HG02571 (cell line): ENCODE data around the gene SLC22A5.
"Not testable (repeated sequence)": the region's sequence is repeated elsewhere in the genome, so short reads cannot be mapped to it uniquely, and the experiment has no call there.

Source experiments
- ATAC-seq: cut with Tn5 transposase; IDR thresholded peaks from one replicate; pipeline ENCODE4 v1.9.1; 2021; ENCODE audit warnings: mild to moderate bottlenecking, moderate library complexity; ENCODE audit not compliant: unreplicated experiment

Gene SLC22A5

DNA sequence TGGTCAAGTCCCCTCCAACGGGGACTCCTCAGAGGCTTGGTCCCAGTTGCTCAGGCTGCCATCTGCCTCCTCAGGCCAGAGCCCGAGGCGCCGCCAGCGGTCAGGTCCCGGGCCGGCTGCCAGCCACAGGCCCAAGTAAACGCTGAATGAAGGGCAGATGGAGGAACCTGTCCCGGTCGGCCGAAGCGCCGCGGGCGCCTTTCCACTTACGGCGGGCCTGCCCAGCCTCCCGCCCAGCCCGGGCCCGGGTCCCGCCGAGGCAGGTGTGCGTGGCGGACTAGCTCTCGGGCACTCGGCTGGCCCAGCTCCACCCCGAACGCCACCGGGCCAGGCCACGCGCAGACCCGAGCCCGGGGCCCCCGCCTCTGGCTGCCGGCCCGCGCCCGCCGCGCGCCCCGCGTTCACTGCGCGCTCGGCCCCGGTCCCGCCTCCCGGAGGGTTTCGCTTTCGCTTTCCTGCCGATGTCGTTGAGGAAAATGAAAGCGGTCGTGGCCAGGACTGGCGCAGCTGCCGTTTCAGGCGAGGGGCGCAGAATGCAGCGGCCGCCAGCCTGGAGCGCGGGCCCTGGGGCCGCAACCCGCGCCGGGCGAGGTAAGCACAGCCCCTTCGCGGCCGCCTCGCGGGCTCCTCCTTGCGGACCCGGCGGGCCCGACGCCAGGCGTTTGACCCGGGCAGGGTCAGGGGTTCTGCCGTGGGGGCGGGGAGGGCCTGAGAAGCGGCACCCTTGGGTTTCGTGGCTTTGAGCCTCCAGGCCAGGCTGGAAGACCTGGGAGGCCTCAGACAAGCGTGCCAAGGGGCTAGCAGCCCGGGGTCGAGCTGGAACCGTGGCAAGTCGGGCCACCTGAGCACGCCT is 41.2 kb downstream of the SLC22A5 start:
- ATAC-seq: peak; percentile 61

DNA sequence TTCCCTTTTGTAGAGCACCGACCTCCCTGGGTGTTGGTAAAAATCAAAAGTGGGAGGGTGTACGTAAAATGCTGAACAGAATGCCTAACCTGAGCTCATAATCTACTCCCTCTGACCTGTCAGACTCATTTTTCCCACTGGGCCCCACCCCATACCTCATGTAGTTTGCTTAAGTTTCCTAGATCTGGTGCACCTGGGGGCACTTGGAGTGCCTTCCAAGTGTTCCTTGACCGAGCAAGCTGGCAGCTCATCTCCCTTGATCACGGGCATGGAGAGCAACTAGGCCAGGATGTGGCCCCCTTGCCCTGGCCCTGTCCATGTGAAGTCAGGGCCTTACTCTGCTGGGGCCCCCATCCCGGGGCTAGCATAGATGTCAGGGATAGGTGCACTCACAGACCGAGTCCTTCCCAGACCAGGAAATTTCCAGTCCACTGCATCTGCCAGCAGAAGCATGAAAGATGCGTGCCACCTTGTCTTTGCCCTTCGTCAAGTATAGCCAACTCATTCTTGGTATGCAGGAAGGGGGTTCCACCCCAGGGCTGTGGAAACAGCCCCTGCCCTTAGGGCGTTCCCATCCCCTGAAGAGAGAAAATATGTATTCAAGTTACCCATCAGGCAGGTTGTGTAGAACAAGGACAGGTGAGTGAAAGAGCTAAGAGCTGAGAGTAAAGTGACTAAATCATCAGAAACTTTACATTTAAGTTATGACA is 41.9 kb downstream of the SLC22A5 start:
- ATAC-seq: no peak

DNA sequence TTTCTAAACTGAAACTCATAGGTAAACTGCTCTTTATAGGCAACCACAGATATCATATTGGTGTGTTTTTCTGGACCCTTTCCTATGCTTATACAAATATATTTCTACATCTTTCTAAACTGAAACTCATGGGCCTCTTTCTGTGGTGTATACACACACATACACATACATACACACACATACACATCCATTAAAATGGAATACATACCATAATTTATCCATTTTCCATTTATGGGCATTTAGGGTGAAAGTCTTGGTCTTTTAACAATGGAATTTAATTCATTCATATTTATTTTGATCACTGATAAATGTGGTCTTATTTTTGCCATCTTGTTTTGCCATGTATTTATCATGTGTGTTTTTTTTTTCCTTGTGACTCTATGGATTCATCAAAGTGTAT is 44.1 kb downstream of the SLC22A5 start:
- ATAC-seq: no peak

DNA sequence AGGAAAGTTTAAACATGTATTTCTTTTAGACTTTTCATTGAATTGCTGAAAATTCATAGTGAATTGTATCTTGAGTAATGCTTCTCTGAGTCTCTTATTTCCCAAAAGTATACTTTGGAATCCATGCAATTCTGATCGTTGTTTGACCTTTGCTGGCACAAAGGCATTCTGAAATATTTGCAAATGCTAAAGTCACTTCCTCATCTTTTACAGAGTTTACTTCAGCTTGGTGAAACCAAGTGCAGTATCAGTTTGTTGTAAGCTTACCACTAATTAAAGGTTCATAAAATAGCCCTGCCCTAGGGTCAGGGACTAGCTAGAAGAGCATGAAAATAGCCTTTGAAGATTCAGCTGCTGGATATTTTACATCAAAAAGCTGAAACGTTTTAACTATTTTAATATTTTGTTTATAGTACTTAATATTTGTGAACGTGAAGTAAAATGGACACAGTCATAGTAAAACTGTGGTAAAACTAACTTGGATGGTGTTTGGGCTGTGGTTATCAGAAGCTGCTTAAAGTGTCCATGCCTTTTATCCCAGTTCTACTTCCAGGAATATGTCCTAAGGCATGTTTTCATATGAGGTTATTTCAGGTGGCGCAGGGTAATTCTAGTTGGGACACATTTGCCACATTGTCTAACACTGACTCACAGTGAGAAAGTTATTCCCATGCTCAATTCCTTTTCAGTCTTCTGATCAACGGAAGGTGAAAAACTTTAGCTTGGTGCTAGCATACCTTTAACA is 45.3 kb downstream of the SLC22A5 start:
- ATAC-seq: no peak

DNA sequence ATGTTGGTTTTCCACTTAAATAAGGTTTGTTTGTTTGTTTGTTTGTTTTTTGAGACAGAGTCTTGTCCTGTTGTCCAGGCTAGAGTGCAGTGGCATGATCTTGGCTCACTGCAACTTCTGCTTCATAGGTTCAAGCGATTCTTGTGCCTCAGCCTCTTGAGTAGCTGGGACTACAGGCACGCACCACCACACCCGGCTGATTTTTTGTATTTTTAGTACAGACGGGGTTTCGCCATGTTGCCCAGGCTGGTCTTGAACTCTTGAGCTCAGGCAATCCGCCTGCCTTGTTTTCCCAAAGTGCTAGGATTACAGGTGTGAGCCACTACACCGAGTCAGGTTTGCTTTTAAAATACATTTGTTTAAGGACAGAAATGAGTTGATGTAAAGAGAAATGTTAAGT is 46.0 kb downstream of the SLC22A5 start:
- not testable (repeated sequence) for ATAC-seq

DNA sequence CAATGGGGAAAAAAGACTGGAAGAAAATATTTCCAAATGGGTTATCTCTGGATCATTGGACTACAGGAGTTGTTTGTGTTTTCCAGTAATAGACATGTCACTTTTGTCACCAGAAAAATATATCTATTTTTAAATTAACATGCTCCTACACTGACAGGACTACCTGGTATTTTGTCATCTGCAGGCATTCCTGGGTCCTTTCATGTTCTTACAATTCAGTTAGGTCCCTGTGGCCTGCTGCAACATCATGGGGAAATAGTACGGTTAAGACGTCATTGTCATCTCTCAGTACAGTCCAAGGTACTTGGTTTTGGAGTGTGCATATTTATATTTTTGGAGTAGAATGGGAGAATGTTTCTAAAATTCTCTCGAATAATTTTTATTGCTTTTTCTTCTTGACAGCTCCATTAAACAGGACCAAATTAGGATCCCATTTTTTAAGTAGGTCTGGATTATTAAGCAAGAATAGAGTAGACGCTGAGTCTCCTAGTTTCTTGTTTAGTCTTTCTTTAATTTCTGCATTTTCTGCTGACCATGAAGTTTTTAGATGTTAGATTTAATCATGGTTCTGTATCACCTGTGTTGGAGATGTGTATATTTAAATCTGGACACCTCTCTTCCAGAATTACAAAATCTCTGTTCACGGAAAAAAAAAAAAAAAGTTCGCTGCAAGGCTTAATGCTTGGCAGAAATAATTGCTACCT is 46.9 kb downstream of the SLC22A5 start:
- ATAC-seq: no peak

DNA sequence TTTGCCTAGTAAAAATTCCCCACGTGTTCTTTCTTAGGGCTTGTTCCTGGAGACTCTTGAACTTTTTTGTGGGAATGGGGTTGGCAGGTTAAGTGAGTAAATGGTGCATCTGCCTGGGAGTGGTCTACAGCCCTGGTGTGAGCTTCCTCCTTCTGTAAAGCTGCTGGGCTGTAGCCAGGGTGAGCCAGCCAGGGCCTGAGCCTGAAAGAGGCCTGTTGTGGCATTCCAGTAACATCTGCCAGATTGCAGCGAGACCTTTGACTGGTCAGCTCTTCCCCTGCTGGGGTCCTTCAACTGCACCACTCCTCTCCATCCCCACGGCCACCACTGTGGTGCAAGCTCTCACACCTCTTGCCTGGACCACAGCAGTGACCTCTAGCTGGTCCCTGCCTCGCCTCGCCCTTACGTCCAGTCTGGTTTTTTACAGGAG is 47.5 kb downstream of the SLC22A5 start:
- ATAC-seq: no peak

DNA sequence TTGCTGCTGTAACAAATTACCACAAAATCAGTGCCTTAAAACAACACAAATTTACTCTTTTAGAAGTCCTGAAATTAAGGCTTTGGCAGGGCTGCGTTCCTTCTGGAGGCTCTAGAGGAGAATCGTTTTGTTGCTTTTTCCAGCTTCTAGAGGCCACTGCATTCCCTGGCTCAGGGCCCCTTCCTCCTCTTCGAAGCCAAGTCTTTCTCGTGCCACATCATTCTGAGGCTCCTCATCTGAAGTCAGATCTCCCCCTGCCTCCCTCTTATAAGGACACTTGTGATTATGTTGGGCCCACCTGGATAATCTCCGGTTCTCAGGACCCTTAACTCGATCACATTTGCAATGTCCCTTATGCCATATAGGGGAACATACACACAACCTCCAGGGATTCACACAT is 48.0 kb downstream of the SLC22A5 start:
- no peak for ATAC-seq

DNA sequence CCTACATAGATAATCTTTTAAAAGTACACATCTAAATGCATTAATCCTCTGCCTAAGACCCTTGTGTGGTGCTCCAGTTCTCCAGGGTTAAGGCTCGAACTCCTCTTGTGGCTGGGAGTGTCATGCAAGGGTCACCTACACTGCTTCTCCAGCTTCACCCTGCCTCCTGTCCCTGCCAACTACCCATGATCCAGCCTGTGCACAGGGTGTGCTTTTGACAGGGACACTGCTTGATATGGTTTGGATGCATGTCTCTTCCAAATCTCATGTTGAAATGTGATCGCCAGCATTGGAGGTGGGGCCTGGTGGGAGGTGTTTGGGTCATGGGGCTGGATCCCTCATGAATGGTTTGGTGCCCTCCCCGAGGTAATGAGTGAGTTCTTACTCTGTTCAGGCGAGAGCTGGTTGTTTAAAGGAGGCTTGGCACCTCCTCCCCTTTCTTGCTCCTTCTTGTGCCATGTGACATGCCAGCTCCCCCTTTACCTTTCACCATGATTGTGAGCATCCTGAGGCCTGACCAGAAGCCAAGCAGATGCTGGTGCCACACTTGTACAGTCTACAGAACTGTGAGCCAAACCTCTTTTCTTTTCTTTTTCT is 48.5 kb downstream of the SLC22A5 start:
- ATAC-seq: no peak

DNA sequence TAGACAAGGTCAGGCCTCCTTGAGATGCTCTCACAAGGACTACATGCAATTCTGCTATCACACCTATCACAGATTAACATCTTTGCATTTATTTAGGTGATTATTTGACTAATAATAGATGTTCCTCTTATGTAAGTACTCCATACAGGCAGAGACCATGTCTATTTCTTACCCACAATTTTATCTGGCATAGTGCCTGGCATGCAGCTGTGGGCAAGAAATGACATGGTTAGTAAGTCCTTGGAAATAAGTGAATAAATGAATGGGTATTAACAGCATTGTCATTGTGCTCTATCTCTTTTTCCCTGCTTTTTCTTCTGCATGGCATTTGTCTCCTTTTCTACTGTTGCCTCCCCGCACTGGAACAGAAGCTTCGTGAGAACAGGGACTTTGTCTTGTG is 49.4 kb downstream of the SLC22A5 start:
- no peak for ATAC-seq

DNA sequence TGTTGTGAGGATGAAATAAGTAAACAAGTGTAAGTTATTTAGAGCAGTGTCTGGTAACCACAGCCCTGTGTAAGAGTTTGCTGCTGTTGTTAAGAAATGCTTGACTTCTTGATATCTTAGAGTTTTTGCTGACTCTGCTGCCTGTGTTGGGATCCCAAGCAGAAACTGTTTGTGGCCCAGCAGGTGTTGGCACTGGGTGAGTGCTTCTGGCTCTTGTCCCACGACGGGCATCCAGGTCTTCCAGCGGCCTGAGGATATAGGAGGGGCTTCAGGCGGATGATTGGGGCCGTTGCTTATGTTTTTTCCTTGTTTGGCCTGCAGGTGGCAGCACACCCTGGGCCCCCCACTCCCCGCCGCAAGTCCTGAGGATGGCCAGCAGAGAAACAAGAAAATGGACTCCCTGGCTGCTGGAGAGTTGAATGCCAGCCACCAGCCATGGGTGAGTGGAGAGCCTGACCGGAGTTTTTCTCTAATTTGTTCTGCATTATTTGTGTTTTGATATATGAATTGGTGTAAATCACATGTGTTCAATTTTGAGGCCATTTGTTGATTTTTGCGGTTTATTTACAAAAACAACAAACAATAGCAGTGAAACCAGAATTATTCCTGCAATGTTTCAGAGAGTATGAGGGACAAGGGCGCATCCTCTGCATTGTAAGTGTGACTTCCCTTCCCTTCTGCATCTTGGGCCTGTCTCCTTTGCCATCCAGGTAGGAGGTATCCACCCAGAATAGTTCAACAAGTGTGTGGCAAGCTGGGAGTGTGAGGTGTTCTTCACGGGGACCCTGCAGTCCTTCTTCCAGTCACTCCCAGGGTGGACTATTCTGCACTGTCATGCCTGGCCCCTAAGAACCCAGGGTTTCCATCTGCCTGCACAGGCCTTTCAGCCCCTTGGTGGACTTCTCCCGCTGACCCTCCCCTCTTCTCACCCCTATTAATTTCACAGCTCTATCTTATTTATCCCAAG is 50.3 kb downstream of the SLC22A5 start:
- ATAC-seq: no peak

DNA sequence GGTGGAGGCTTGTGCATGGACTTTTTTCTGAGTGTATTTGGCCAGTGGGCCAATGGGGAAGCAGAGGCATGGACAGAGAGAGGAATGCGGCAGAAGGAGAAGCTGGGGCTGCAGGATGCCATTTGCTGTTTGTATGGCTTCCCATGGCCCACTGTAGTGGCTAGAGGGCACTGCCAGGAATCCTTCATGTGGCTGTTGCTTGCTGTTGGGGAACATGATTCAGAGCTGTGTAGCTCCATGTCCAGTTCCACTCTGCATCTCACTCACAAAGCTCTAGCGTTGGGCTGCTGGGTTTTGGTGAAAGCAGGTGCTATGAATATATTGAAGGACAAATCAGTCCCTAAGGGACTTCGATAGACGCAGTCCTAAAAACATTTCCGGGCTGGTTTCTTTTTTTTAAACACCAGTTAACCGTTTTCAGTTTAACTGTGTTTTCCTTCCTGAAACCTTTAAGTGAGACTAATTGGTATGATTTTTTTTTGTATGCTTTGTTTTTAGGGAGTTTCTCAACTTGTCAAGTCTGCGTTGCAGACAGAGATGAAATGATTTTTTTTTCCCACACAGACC is 51.3 kb downstream of the SLC22A5 start:
- ATAC-seq: no peak

DNA sequence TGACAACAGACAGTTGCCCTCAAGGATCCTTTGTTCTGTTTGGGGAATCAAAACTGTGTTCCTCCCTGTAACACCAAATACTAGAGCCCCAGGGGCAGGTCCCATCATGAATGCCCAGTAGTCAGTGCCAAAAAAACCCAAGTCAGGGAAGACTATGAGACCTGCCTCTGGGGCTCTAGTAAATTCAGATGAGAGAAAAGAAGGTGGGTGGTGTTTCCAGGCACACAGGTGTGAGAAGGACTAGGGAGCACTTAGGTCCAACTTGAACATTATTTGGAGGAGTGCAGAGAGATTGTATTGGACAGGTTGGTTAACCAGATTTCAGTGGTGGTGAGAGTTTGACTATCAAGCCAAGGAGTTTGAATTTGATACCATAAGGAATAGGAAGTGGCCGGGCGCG is 52.0 kb downstream of the SLC22A5 start:
- no peak for ATAC-seq

DNA sequence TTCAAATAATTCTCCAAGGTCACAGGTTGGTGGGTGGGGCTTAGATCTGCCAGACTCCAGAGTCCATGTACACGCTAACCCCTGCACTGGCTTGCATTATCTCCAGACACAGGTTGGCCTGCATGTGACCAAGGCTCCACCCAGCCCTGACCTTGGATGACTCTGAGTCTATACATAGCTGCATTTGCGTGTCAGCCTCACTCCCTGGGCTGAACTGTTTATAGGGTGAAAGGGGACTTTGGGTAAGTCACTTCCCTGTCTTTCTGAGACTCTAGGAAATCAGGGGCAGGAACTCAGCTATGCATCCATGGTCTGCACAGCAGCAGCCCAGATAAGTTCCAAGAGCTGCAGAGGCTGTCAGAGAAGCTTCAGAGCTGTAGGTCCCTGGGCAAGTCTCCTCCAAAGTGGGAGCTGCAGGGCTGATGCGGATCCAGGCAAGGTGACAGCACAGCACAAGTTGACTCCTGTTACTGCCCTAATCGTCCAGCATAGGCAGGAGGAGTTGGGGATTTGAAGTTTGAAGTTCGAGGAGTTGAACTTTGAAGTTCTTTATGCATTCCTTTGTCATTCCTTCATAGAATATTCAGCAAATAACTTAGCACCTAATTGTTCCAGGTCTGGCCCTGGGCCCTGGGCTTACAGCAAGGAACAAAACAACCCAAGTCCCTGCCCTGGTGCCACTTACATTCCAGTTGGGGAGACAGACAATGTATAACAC is 53.4 kb downstream of the SLC22A5 start:
- peak; percentile 43 for ATAC-seq

DNA sequence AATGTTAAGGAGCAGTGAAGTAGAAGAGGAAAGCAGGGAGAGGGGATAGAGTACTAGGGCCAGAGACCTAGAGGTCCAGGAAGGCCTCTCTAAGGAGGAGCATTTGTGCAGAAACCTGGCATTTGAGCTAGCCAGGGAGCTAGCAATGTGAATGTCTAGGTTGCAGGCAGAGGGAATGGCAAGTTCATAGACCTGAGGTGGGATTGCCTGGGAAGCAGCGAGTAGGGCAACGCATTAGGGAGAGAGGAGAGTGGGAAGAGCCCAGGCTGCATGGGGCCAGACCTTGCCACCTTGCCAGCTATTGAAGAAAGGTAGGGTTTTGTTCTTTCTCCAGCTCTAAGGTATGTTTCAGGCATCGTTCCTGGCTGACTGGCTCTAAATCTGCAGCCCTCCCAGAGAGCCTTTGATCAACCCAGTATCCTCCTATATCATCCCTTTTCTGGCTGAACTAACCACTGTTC is 54.0 kb downstream of the SLC22A5 start:
- no peak for ATAC-seq

DNA sequence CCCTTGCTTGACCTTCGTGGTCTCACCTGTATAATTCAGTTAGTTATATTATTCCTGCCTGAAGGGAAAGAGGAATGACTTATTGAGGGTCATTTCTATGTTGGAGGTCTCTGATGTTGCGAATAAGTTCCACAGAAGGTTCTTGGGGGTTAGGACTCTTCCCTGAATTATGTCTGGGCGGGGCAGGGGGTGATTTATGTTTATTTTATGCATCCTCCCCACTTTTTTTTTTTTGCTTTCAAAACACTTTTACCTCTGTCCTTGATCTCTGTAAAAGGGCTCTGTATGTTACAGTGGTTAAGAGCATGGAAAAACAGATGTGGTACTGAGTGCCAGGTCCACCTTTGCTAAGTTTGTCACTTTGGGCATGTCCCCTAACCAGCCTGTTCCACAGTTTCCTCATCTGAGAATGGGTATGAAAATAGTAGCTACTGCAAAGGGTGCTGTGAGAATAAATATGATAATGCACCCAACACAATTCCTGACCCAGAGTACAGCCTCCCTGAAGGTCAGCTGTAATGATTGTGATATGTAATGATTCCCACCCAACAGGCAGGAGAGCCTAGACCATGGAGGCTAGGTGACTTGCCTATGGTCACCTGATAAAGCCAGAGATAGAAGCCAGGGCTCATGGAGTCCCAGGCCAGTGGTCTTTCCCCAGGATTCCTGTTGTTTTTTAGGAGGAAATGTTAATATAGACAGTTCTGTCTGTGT is 54.8 kb downstream of the SLC22A5 start:
- ATAC-seq: no peak

DNA sequence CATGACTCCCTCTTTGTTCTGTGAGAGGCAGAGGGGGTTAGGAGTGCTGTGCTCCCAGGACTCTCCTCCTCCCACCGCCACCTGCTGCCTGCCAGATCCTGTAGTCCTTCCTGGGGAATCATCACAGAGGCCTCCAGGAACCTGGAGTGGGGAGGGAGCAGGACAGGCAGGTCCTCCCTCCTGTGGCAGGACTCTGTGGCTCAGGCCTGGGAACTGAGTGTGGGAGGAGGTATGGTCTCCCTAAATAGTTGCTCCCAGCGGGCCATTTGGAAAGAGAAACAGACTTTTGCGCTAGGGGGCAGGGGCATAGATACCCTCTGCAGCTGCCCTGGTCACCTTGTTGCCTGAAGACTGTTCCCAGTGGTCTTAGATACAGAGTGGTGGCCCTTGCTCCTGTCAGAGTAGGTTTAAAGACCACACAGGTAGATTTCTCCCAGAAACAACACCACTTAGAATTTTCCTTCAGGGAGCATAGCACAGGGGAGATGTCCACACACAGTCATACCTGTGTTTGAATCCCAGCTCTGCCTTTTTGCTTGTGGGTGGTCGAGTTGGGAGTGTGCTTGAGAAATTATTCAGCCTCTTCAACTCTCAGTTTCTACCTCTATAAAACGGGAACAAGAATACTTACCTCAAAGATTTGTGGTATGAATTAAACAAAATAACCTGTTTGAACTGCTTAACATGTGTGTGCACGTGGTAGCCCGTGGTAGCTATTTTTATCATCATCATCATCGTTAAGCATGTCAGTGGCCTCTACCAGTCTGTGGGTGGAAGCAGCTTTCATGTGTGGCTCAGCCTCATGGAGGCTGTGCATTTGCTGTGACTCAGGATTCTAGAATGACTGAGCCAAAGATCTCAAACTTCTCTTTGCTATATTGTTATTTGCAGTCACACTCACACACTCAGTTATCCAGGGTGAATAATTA is 55.8 kb downstream of the SLC22A5 start:
- ATAC-seq: peak; percentile 37
